Mucosa of rectum (tissue), 2 donors: ENCODE data around the gene WBP1L.
A peak's percentile ranks its signal among the peaks of the same experiment; 100 is the strongest.

Source experiments
- H3K27ac ChIP-seq, 2 donors: one replicate each; pipeline ENCODE4 v1.7.0; 2013; ENCODE audit warnings: inconsistent platforms in 2 of 2, low read depth in 2 of 2, low read length in 2 of 2
- H3K27me3 ChIP-seq, 2 donors: one replicate each; pipeline ENCODE4 v1.7.0; 2013; ENCODE audit warnings: low read length in 2 of 2; ENCODE audit not compliant: control insufficient read depth in 2 of 2, insufficient read depth in 2 of 2
- H3K36me3 ChIP-seq, 2 donors: one replicate each; pipeline ENCODE4 v1.7.0; 2013; ENCODE audit warnings: low read length in 2 of 2; ENCODE audit not compliant: control insufficient read depth in 2 of 2, insufficient read depth in 2 of 2
- H3K4me1 ChIP-seq, 2 donors: one replicate each; pipeline ENCODE4 v1.7.0; 2013; ENCODE audit warnings: low read length in 2 of 2, mild to moderate bottlenecking in 1 of 2; ENCODE audit not compliant: control insufficient read depth in 2 of 2, insufficient read depth in 2 of 2
- H3K4me3 ChIP-seq, 2 donors: one replicate each; pipeline ENCODE4 v1.7.0; 2013; ENCODE audit warnings: low read length in 2 of 2
- H3K9ac ChIP-seq, 2 donors: one replicate each; pipeline ENCODE4 v1.7.0; 2013; ENCODE audit warnings: low read length in 2 of 2, low read depth in 1 of 2, mild to moderate bottlenecking in 1 of 2
- H3K9me3 ChIP-seq, 2 donors: one replicate each; pipeline ENCODE4 v1.7.0; 2013; ENCODE audit warnings: low read length in 2 of 2; ENCODE audit not compliant: control insufficient read depth in 2 of 2
- donor health status: healthy.
- donor health status: Normal muscosa, but diverticular disease.

The WBP1L gene

GRCh38 chr10:102765336-102765735 lies 21.6 kb downstream of the WBP1L start:
- no peaks in the 10 kb centered on the region for H3K4me1 ChIP-seq
- H3K36me3 ChIP-seq: peaks cover 2 to 3% of the 10 kb centered on the region in 2 donors
- H3K27me3 ChIP-seq: no peaks in the 10 kb centered on the region
- H3K27ac ChIP-seq: no peak overlapping the region
- no peak overlapping the region for H3K9ac ChIP-seq
- H3K4me3 ChIP-seq: no peak overlapping the region
- H3K9me3 ChIP-seq: no peaks in the 10 kb centered on the region

GRCh38 chr10:102767428-102768160 lies 23.8 kb downstream of the WBP1L start:
- no peak overlapping the region for H3K4me3 ChIP-seq
- no peaks in the 10 kb centered on the region for H3K9me3 ChIP-seq
- no peaks in the 10 kb centered on the region for H3K27me3 ChIP-seq
- H3K27ac ChIP-seq: no peak overlapping the region
- peaks cover 2 to 3% of the 10 kb centered on the region in 2 donors for H3K36me3 ChIP-seq
- H3K4me1 ChIP-seq: no peaks in the 10 kb centered on the region
- no peak overlapping the region for H3K9ac ChIP-seq

GRCh38 chr10:102769375-102770107 lies 25.8 kb downstream of the WBP1L start:
- Histone ChIP-seq H3K9me3 (no peaks in the 10 kb centered on the region), H3K4me3 (no peak overlapping the region), H3K36me3 (no peaks in the 10 kb centered on the region), H3K4me1 (peaks cover 0 to 7% of the 10 kb centered on the region in 2 donors), H3K27me3 (no peaks in the 10 kb centered on the region), H3K27ac (no peak overlapping the region), H3K9ac (no peak overlapping the region)

- H3K4me1 ChIP-seq: peaks cover 0 to 9% of the 10 kb centered on the region in 2 donors
- H3K27me3 ChIP-seq: no peaks in the 10 kb centered on the region
- H3K36me3 ChIP-seq: no peaks in the 10 kb centered on the region
- no peaks in the 10 kb centered on the region for H3K9me3 ChIP-seq
- H3K9ac ChIP-seq: no peak overlapping the region
- no peak overlapping the region for H3K27ac ChIP-seq
- no peak overlapping the region for H3K4me3 ChIP-seq
Observed at GRCh38 chr10:102770108-102770482, 26.3 kb downstream of the WBP1L start.

- H3K4me1 ChIP-seq: peaks cover 0 to 16% of the 10 kb centered on the region in 2 donors
Observed at GRCh38 chr10:102770792-102771191, 27.0 kb downstream of the WBP1L start.

GRCh38 chr10:102773320-102773719 lies 29.6 kb downstream of the WBP1L start:
- Histone ChIP-seq H3K4me1 (peaks cover 3 to 20% of the 10 kb centered on the region in 2 donors), H3K4me3 (no peak overlapping the region), H3K9ac (no peak overlapping the region), H3K9me3 (no peaks in the 10 kb centered on the region), H3K27me3 (no peaks in the 10 kb centered on the region), H3K27ac (no peak overlapping the region), H3K36me3 (peaks cover 0 to 2% of the 10 kb centered on the region in 2 donors)

More at GRCh38 chr10:102770792-102771191, 27.0 kb downstream of the WBP1L start:
- H3K9ac ChIP-seq: no peak overlapping the region
- H3K9me3 ChIP-seq: no peaks in the 10 kb centered on the region
- H3K27me3 ChIP-seq: no peaks in the 10 kb centered on the region
- no peak overlapping the region for H3K4me3 ChIP-seq
- no peaks in the 10 kb centered on the region for H3K36me3 ChIP-seq
- no peak overlapping the region for H3K27ac ChIP-seq

GRCh38 chr10:102773986-102774385 lies 30.2 kb downstream of the WBP1L start:
- H3K4me1 ChIP-seq: peaks cover 3 to 20% of the 10 kb centered on the region in 2 donors

GRCh38 chr10:102775201-102775934 lies 31.6 kb downstream of the WBP1L start:
- Histone ChIP-seq H3K4me1 (peaks cover 3 to 20% of the 10 kb centered on the region in 2 donors), H3K9ac (peak overlapping the region; percentile 5 to 60)

More at GRCh38 chr10:102773986-102774385, 30.2 kb downstream of the WBP1L start:
- H3K9ac ChIP-seq: no peak overlapping the region
- no peaks in the 10 kb centered on the region for H3K27me3 ChIP-seq
- no peak overlapping the region for H3K4me3 ChIP-seq
- H3K9me3 ChIP-seq: no peaks in the 10 kb centered on the region
- H3K27ac ChIP-seq: peak overlapping the region; percentile 17 to 44
- peaks cover 0 to 2% of the 10 kb centered on the region in 2 donors for H3K36me3 ChIP-seq

GRCh38 chr10:102775935-102776669 lies 32.4 kb downstream of the WBP1L start:
- Histone ChIP-seq H3K27ac (peak overlapping the region; percentile 74 to 75), H3K27me3 (no peaks in the 10 kb centered on the region), H3K4me1 (peaks cover 6 to 20% of the 10 kb centered on the region in 2 donors), H3K4me3 (peak overlapping the region; percentile 31 to 59), H3K36me3 (peaks cover 0 to 6% of the 10 kb centered on the region in 2 donors), H3K9me3 (no peaks in the 10 kb centered on the region), H3K9ac (peak overlapping the region; percentile 44 to 60)

More at GRCh38 chr10:102775201-102775934, 31.6 kb downstream of the WBP1L start:
- peak overlapping the region; percentile 31 to 59 for H3K4me3 ChIP-seq
- no peaks in the 10 kb centered on the region for H3K27me3 ChIP-seq
- H3K9me3 ChIP-seq: no peaks in the 10 kb centered on the region
- peak overlapping the region; percentile 74 to 75 for H3K27ac ChIP-seq
- peaks cover 0 to 2% of the 10 kb centered on the region in 2 donors for H3K36me3 ChIP-seq
